SH-SY5Y (cell line): Measurements from ENCODE around the gene KCNJ10.

Experiments used
- GATA2 ChIP-seq: IDR thresholded peaks from 2 replicates; pipeline ENCODE4 v1.6.1; 2011; ENCODE audit warnings: mild to moderate bottlenecking, low read depth, low read length
- GATA3 ChIP-seq: IDR thresholded peaks from 2 replicates; pipeline ENCODE4 v1.6.1; 2011; ENCODE audit warnings: low read depth, mild to moderate bottlenecking, low read length, moderate library complexity

- TF ChIP-seq GATA3 (no peak), GATA2 (no peak)
Measured at GRCh38 chr1:160095382-160096105, 25.6 kb upstream of the KCNJ10 start.
